Memory B cell (primary cell): ENCODE measurements around the gene VWA5B1.

Experiments used
- ATAC-seq: fragments of 150-1000 bp; cut with Tn5 transposase; 2 replicates; pipeline ENCODE4 v1.10.0; 2021; ENCODE audit warnings: low read depth, mild to moderate bottlenecking, moderate library complexity
- DNase-seq, 2 donors: peaks; one replicate each; pipeline ENCODE4 v3.0.0; 2022; ENCODE audit warnings: low spot score in 2 of 2
- H3K27ac Mint-ChIP-seq: one replicate; pipeline ENCODE4 v1.8.0; 2022; ENCODE audit warnings: mild to moderate bottlenecking, moderate library complexity, mixed read lengths
- H3K27me3 Mint-ChIP-seq: one replicate; pipeline ENCODE4 v1.8.0; 2022; ENCODE audit warnings: mixed read lengths
- H3K36me3 Mint-ChIP-seq: one replicate; pipeline ENCODE4 v1.8.0; 2022; ENCODE audit warnings: mild to moderate bottlenecking, mixed read lengths
- H3K4me1 Mint-ChIP-seq: one replicate; pipeline ENCODE4 v1.8.0; 2022; ENCODE audit warnings: mixed read lengths
- H3K4me3 Mint-ChIP-seq: one replicate; pipeline ENCODE4 v1.8.0; 2022; ENCODE audit warnings: mild to moderate bottlenecking, moderate library complexity, mixed read lengths
- H3K9me3 Mint-ChIP-seq: one replicate; pipeline ENCODE4 v1.8.0; 2022; ENCODE audit warnings: mixed read lengths

Gene VWA5B1

GRCh38 chr1:20322081-20322824, 31.6 kb downstream of the VWA5B1 start:
- peak overlapping the region; percentile 0 for H3K4me3 Mint-ChIP-seq
- H3K27ac Mint-ChIP-seq: peak overlapping the region; percentile 15

GRCh38 chr1:20322825-20323612, 32.3 kb downstream of the VWA5B1 start:
- Mint-ChIP-seq H3K4me1 (peaks cover 25% of the 10 kb centered on the region), H3K9me3 (no peaks in the 10 kb centered on the region), H3K4me3 (no peak overlapping the region), H3K36me3 (no peaks in the 10 kb centered on the region), H3K27ac (peak overlapping the region; percentile 15), H3K27me3 (peaks cover 18% of the 10 kb centered on the region)
- no peak for ATAC-seq
- DNase-seq: no peak

More at GRCh38 chr1:20322081-20322824, 31.6 kb downstream of the VWA5B1 start:
- no peaks in the 10 kb centered on the region for H3K36me3 Mint-ChIP-seq
- ATAC-seq (peak; percentile 84), DNase-seq (no peak)
- no peaks in the 10 kb centered on the region for H3K9me3 Mint-ChIP-seq
- H3K27me3 Mint-ChIP-seq: peaks cover 13% of the 10 kb centered on the region
- peaks cover 21% of the 10 kb centered on the region for H3K4me1 Mint-ChIP-seq

GRCh38 chr1:20323613-20323920, 32.9 kb downstream of the VWA5B1 start:
- H3K27ac Mint-ChIP-seq: no peak overlapping the region
- H3K4me3 Mint-ChIP-seq: no peak overlapping the region
- peaks cover 21% of the 10 kb centered on the region for H3K27me3 Mint-ChIP-seq
- no peak for ATAC-seq
- peaks cover 25% of the 10 kb centered on the region for H3K4me1 Mint-ChIP-seq
- no peak for DNase-seq
- no peaks in the 10 kb centered on the region for H3K36me3 Mint-ChIP-seq
- no peaks in the 10 kb centered on the region for H3K9me3 Mint-ChIP-seq

- Mint-ChIP-seq H3K36me3 (no peaks in the 10 kb centered on the region), H3K27me3 (peaks cover 20% of the 10 kb centered on the region), H3K9me3 (no peaks in the 10 kb centered on the region), H3K4me1 (peaks cover 25% of the 10 kb centered on the region), H3K4me3 (no peak overlapping the region), H3K27ac (no peak overlapping the region)
- no peak for DNase-seq
- ATAC-seq: no peak
Measured at GRCh38 chr1:20324704-20325406, 34.2 kb downstream of the VWA5B1 start.

GRCh38 chr1:20325407-20325843, 34.8 kb downstream of the VWA5B1 start:
- no peak for DNase-seq
- H3K9me3 Mint-ChIP-seq: no peaks in the 10 kb centered on the region
- peaks cover 21% of the 10 kb centered on the region for H3K27me3 Mint-ChIP-seq
- H3K4me3 Mint-ChIP-seq: no peak overlapping the region
- peaks cover 25% of the 10 kb centered on the region for H3K4me1 Mint-ChIP-seq
- no peaks in the 10 kb centered on the region for H3K36me3 Mint-ChIP-seq
- no peak overlapping the region for H3K27ac Mint-ChIP-seq
- no peak for ATAC-seq

GRCh38 chr1:20325844-20326420, 35.3 kb downstream of the VWA5B1 start:
- H3K27ac Mint-ChIP-seq: no peak overlapping the region
- H3K36me3 Mint-ChIP-seq: no peaks in the 10 kb centered on the region
- DNase-seq (no peak), ATAC-seq (no peak)
- no peaks in the 10 kb centered on the region for H3K9me3 Mint-ChIP-seq
- peaks cover 22% of the 10 kb centered on the region for H3K4me1 Mint-ChIP-seq
- H3K27me3 Mint-ChIP-seq: peaks cover 19% of the 10 kb centered on the region
- no peak overlapping the region for H3K4me3 Mint-ChIP-seq

GRCh38 chr1:20327467-20327866, 36.8 kb downstream of the VWA5B1 start:
- ATAC-seq (no peak), DNase-seq (no peak)
- no peak overlapping the region for H3K4me3 Mint-ChIP-seq

GRCh38 chr1:20328201-20328600, 37.5 kb downstream of the VWA5B1 start:
- peaks cover 21% of the 10 kb centered on the region for H3K27me3 Mint-ChIP-seq
- no peak for ATAC-seq

More at GRCh38 chr1:20327467-20327866, 36.8 kb downstream of the VWA5B1 start:
- Mint-ChIP-seq H3K4me1 (peaks cover 11% of the 10 kb centered on the region), H3K27me3 (peaks cover 21% of the 10 kb centered on the region), H3K27ac (no peak overlapping the region), H3K9me3 (no peaks in the 10 kb centered on the region), H3K36me3 (no peaks in the 10 kb centered on the region)

GRCh38 chr1:20329793-20330542, 39.3 kb downstream of the VWA5B1 start:
- ATAC-seq: no peak
- no peaks in the 10 kb centered on the region for H3K36me3 Mint-ChIP-seq
- H3K4me1 Mint-ChIP-seq: peaks cover 9% of the 10 kb centered on the region
- DNase-seq: no peak
- H3K27ac Mint-ChIP-seq: no peak overlapping the region
- H3K27me3 Mint-ChIP-seq: peaks cover 22% of the 10 kb centered on the region
- H3K9me3 Mint-ChIP-seq: no peaks in the 10 kb centered on the region
- H3K4me3 Mint-ChIP-seq: no peak overlapping the region

More at GRCh38 chr1:20328201-20328600, 37.5 kb downstream of the VWA5B1 start:
- no peaks in the 10 kb centered on the region for H3K36me3 Mint-ChIP-seq
- DNase-seq: no peak
- no peak overlapping the region for H3K27ac Mint-ChIP-seq
- H3K4me3 Mint-ChIP-seq: no peak overlapping the region
- no peaks in the 10 kb centered on the region for H3K9me3 Mint-ChIP-seq
- peaks cover 9% of the 10 kb centered on the region for H3K4me1 Mint-ChIP-seq

GRCh38 chr1:20334103-20334502, 43.4 kb downstream of the VWA5B1 start:
- Mint-ChIP-seq H3K4me1 (no peaks in the 10 kb centered on the region), H3K36me3 (no peaks in the 10 kb centered on the region)
- ATAC-seq: no peak

GRCh38 chr1:20336105-20336605, 45.5 kb downstream of the VWA5B1 start:
- Mint-ChIP-seq H3K36me3 (no peaks in the 10 kb centered on the region), H3K9me3 (no peaks in the 10 kb centered on the region), H3K4me3 (no peak overlapping the region), H3K4me1 (peaks cover 2% of the 10 kb centered on the region), H3K27me3 (peaks cover 5% of the 10 kb centered on the region), H3K27ac (no peak overlapping the region)
- DNase-seq: no peak
- no peak for ATAC-seq

More at GRCh38 chr1:20334103-20334502, 43.4 kb downstream of the VWA5B1 start:
- Mint-ChIP-seq H3K9me3 (no peaks in the 10 kb centered on the region), H3K27ac (no peak overlapping the region), H3K27me3 (peaks cover 6% of the 10 kb centered on the region), H3K4me3 (no peak overlapping the region)
- no peak for DNase-seq

GRCh38 chr1:20337581-20337980, 46.9 kb downstream of the VWA5B1 start:
- no peak for ATAC-seq
- H3K27ac Mint-ChIP-seq: no peak overlapping the region
- no peak overlapping the region for H3K4me3 Mint-ChIP-seq
- H3K27me3 Mint-ChIP-seq: peaks cover 3% of the 10 kb centered on the region
- H3K9me3 Mint-ChIP-seq: no peaks in the 10 kb centered on the region
- peaks cover 2% of the 10 kb centered on the region for H3K4me1 Mint-ChIP-seq
- H3K36me3 Mint-ChIP-seq: no peaks in the 10 kb centered on the region
- no peak for DNase-seq

GRCh38 chr1:20339811-20340457, 49.3 kb downstream of the VWA5B1 start:
- no peak overlapping the region for H3K27ac Mint-ChIP-seq
- H3K9me3 Mint-ChIP-seq: no peaks in the 10 kb centered on the region
- no peaks in the 10 kb centered on the region for H3K36me3 Mint-ChIP-seq
- no peak for DNase-seq
- no peak overlapping the region for H3K4me3 Mint-ChIP-seq
- peaks cover 9% of the 10 kb centered on the region for H3K27me3 Mint-ChIP-seq
- peaks cover 9% of the 10 kb centered on the region for H3K4me1 Mint-ChIP-seq
- ATAC-seq: no peak
